H9 (cell line): ENCODE data around the gene SCN10A. TPM values are rescaled to one million over a fixed set of nuclear protein-coding genes. Genes with fewer than 3 reads are reported as not detected.

Experiments used
- DNase-seq: peaks from one replicate; pipeline ENCODE4 v3.0.0-alpha.2; 2017
- H2AFZ ChIP-seq: one replicate; pipeline ENCODE4 v1.6.1; 2013; ENCODE audit warnings: mild to moderate bottlenecking, low read length, control low read depth, moderate library complexity
- H2AK5ac ChIP-seq: 2 replicates; pipeline ENCODE4 v1.6.1; 2013; ENCODE audit warnings: low read length, control low read depth, mixed read lengths; ENCODE audit not compliant: insufficient read length
- H2BK120ac ChIP-seq: one replicate; pipeline ENCODE4 v1.6.1; 2013; ENCODE audit warnings: low read depth, mild to moderate bottlenecking, low read length, control low read depth, inconsistent platforms; ENCODE audit not compliant: poor library complexity, severe bottlenecking
- H2BK12ac ChIP-seq: 2 replicates; pipeline ENCODE4 v1.6.1; 2013; ENCODE audit warnings: low read length, control low read depth, mixed read lengths, low read depth; ENCODE audit not compliant: insufficient read length
- H2BK15ac ChIP-seq: 2 replicates; pipeline ENCODE4 v1.6.1; 2013; ENCODE audit warnings: low read depth, low read length, control low read depth
- H2BK20ac ChIP-seq: one replicate; pipeline ENCODE4 v1.6.1; 2013; ENCODE audit warnings: low read depth, mild to moderate bottlenecking, low read length, control low read depth, inconsistent platforms; ENCODE audit not compliant: poor library complexity, severe bottlenecking
- H2BK5ac ChIP-seq: 2 replicates; pipeline ENCODE4 v1.6.1; 2013; ENCODE audit warnings: low read length, control low read depth, mixed read lengths; ENCODE audit not compliant: insufficient read length
- H3K14ac ChIP-seq: 2 replicates; pipeline ENCODE4 v1.6.1; 2013; ENCODE audit warnings: low read length, control low read depth; ENCODE audit not compliant: insufficient read depth
- H3K18ac ChIP-seq: 2 replicates; pipeline ENCODE4 v1.6.1; 2013; ENCODE audit warnings: low read depth, mild to moderate bottlenecking, mixed read lengths, low read length, control low read depth; ENCODE audit not compliant: insufficient read length
- H3K23ac ChIP-seq: 2 replicates; pipeline ENCODE4 v1.6.1; 2013; ENCODE audit warnings: low read length, control low read depth, mixed read lengths, low read depth; ENCODE audit not compliant: insufficient read length
- H3K23me2 ChIP-seq: 2 replicates; pipeline ENCODE4 v1.6.1; 2013; ENCODE audit warnings: low read depth, mild to moderate bottlenecking, mixed read lengths, low read length, control low read depth; ENCODE audit not compliant: insufficient read length, poor library complexity, severe bottlenecking
- H3K27ac ChIP-seq: 2 replicates; pipeline ENCODE4 v1.5.1; 2013; ENCODE audit warnings: low read length, control low read depth, mixed read lengths, low read depth; ENCODE audit not compliant: insufficient read length
- H3K27me3 ChIP-seq: 2 replicates; pipeline ENCODE4 v1.6.1; 2013; ENCODE audit warnings: low read length, control low read depth, inconsistent platforms; ENCODE audit not compliant: insufficient read depth
- H3K4ac ChIP-seq: 2 replicates; pipeline ENCODE4 v1.6.1; 2013; ENCODE audit warnings: low read depth, mild to moderate bottlenecking, control low read depth, inconsistent platforms, low read length, moderate library complexity
- H3K4me1 ChIP-seq: 2 replicates; pipeline ENCODE4 v1.6.1; 2013; ENCODE audit warnings: low read length, control low read depth, inconsistent platforms; ENCODE audit not compliant: insufficient read depth
- H3K4me2 ChIP-seq: 2 replicates; pipeline ENCODE4 v1.6.1; 2013; ENCODE audit warnings: low read length, control low read depth, mixed read lengths; ENCODE audit not compliant: insufficient read length, insufficient read depth
- H3K56ac ChIP-seq: 2 replicates; pipeline ENCODE4 v1.6.1; 2013; ENCODE audit warnings: low read depth, mild to moderate bottlenecking, mixed read lengths, low read length, control low read depth; ENCODE audit not compliant: insufficient read length
- H3K79me1 ChIP-seq: 2 replicates; pipeline ENCODE4 v1.6.1; 2013; ENCODE audit warnings: low read depth, mild to moderate bottlenecking, moderate library complexity, low read length, control low read depth, inconsistent platforms; ENCODE audit not compliant: insufficient read depth, poor library complexity, severe bottlenecking
- H3K79me2 ChIP-seq: 2 replicates; pipeline ENCODE4 v1.6.1; 2013; ENCODE audit warnings: low read length, control low read depth, inconsistent platforms; ENCODE audit not compliant: insufficient read depth
- H3K9ac ChIP-seq: 2 replicates; pipeline ENCODE4 v1.6.1; 2013; ENCODE audit warnings: low read length, control low read depth, mixed read lengths; ENCODE audit not compliant: insufficient read length; ENCODE audit errors: extremely low read depth
- H3K9me3 ChIP-seq: one replicate; pipeline ENCODE4 v1.6.1; 2013; ENCODE audit warnings: low read depth, low read length, inconsistent platforms; ENCODE audit not compliant: control insufficient read depth
- H3T11ph ChIP-seq: one replicate; pipeline ENCODE4 v1.6.1; 2013; ENCODE audit warnings: mild to moderate bottlenecking, low read length, control low read depth, inconsistent platforms
- H4K20me1 ChIP-seq: one replicate; pipeline ENCODE4 v1.6.1; 2013; ENCODE audit not compliant: control insufficient read depth, insufficient read length, insufficient read depth
- H4K5ac ChIP-seq: 2 replicates; pipeline ENCODE4 v1.6.1; 2013; ENCODE audit warnings: low read depth, mild to moderate bottlenecking, mixed read lengths, low read length, control low read depth; ENCODE audit not compliant: insufficient read length
- H4K8ac ChIP-seq: replicated peaks from 2 replicates; pipeline ENCODE4 v1.6.1; 2013; ENCODE audit warnings: low read length, control low read depth, mixed read lengths, low read depth; ENCODE audit not compliant: insufficient read length
- H4K91ac ChIP-seq: 2 replicates; pipeline ENCODE4 v1.6.1; 2013; ENCODE audit warnings: low read depth, mild to moderate bottlenecking, moderate library complexity, mixed read lengths, low read length, control low read depth; ENCODE audit not compliant: insufficient read length
- H3K27ac Mint-ChIP-seq, 3 experiments: 2 replicates in 2 of 3; 3 replicates in 1 of 3; pipeline ENCODE4 v1.8.0; 2020 to 2021; ENCODE audit warnings: mixed read lengths in 3 of 3, mild to moderate bottlenecking in 1 of 3, moderate library complexity in 1 of 3
- H3K27me3 Mint-ChIP-seq: 2 replicates; pipeline ENCODE4 v1.8.0; 2021; ENCODE audit warnings: low read depth, mild to moderate bottlenecking, moderate library complexity, mixed read lengths
- H3K36me3 Mint-ChIP-seq, 3 experiments: 2 replicates in 2 of 3; 3 replicates in 1 of 3; pipeline ENCODE4 v1.8.0; 2020 to 2021; ENCODE audit warnings: low read depth in 3 of 3, mixed read lengths in 3 of 3; ENCODE audit not compliant: insufficient read depth in 1 of 3
- H3K4me1 Mint-ChIP-seq, 2 experiments: 2 replicates each; pipeline ENCODE4 v1.8.0; 2020; ENCODE audit warnings: mixed read lengths in 2 of 2
- H3K4me3 Mint-ChIP-seq, 2 experiments: 2 replicates in 1 of 2; 3 replicates in 1 of 2; pipeline ENCODE4 v1.8.0; 2020 to 2021; ENCODE audit warnings: mild to moderate bottlenecking in 2 of 2, mixed read lengths in 2 of 2, moderate library complexity in 1 of 2
- H3K9me3 Mint-ChIP-seq, 2 experiments: 2 replicates in 1 of 2; 3 replicates in 1 of 2; pipeline ENCODE4 v1.8.0; 2020; ENCODE audit warnings: mild to moderate bottlenecking in 2 of 2, mixed read lengths in 2 of 2, moderate library complexity in 1 of 2
- CTCF ChIP-seq: fragments of 200-600 bp; sonication (generic); conservative IDR thresholded peaks from 3 replicates; pipeline ENCODE4 v1.8.0; 2021; ENCODE audit warnings: antibody characterized with exemption, mild to moderate bottlenecking
- WGBS: extraction: QIAGEN DNeasy Blood & Tissue Kit; methylation state at CpG from one replicate; pipeline ENCODE4 v1.1.7; 2013; ENCODE audit warnings: missing lambda C conversion rate, low lambda C conversion rate, mixed read lengths; ENCODE audit not compliant: insufficient read length; ENCODE audit errors: extremely low coverage; 5-methylcytosine and 5-hydroxymethylcytosine counted together
- total RNA-seq: library from RNA; stranded (reverse); gene quantifications from 2 replicates; pipeline ENCODE4 v1.2.1, GENCODE V29; 2021

The SCN10A gene
- total RNA-seq, 1 experiment from 2014 or later, result not detected

- Histone ChIP-seq H2BK20ac (no peak overlapping the region), H3K79me1 (no peaks in the 10 kb centered on the region), H3K9ac (no peak overlapping the region), H2BK120ac (no peak overlapping the region), H3K4me1 (peaks cover 2% of the 10 kb centered on the region; the same call in 1 of the 2 replicates), H3K23me2 (no peaks in the 10 kb centered on the region), H4K91ac (no peak overlapping the region), H3K4me2 (no peak overlapping the region), H4K5ac (no peak overlapping the region), H2AK5ac (no peak overlapping the region), H2BK12ac (no peak overlapping the region), H3K9me3 (no peaks in the 10 kb centered on the region), H3K56ac (no peak overlapping the region), H3K4ac (no peak overlapping the region), H2AFZ (no peak overlapping the region), H3K27me3 (no peaks in the 10 kb centered on the region), H3K14ac (no peak overlapping the region), H2BK15ac (no peak overlapping the region), H4K20me1 (no peaks in the 10 kb centered on the region), H4K8ac (no peak overlapping the region), H3K79me2 (no peaks in the 10 kb centered on the region), H3K27ac (no peak overlapping the region), H3K23ac (no peak overlapping the region), H3K18ac (no peak overlapping the region), H3T11ph (no peak overlapping the region), H2BK5ac (no peak overlapping the region)
- Mint-ChIP-seq H3K27ac (no peak overlapping the region), H3K36me3 (no peaks in the 10 kb centered on the region), H3K27me3 (peaks cover 17% of the 10 kb centered on the region), H3K4me1 (no peaks in the 10 kb centered on the region), H3K4me3 (no peak overlapping the region), H3K9me3 (no peaks in the 10 kb centered on the region)
- no CpG with 5 or more reads among the region's 3 CpGs for WGBS
- TF ChIP-seq CTCF, result no peak
- no peak for DNase-seq
These were observed 113.8 kb downstream of the SCN10A start for GRCh38 chr3:38702231-38702630.
